HG03025 (cell line): Measurements from ENCODE around the gene SLC35E1.
"Not testable (repeated sequence)": the region's sequence is repeated elsewhere in the genome, so short reads cannot be mapped to it uniquely, and the experiment has no call there.

ENCODE experiments used
- ATAC-seq: cut with Tn5 transposase; IDR thresholded peaks from one replicate; pipeline ENCODE4 v1.9.1; 2021; ENCODE audit warnings: mild to moderate bottlenecking, moderate library complexity; ENCODE audit not compliant: unreplicated experiment, low FRiP score

Gene SLC35E1

GRCh38 chr19:16508546-16508945 is 63.7 kb downstream of the SLC35E1 start:
- ATAC-seq, result no peak

DNA sequence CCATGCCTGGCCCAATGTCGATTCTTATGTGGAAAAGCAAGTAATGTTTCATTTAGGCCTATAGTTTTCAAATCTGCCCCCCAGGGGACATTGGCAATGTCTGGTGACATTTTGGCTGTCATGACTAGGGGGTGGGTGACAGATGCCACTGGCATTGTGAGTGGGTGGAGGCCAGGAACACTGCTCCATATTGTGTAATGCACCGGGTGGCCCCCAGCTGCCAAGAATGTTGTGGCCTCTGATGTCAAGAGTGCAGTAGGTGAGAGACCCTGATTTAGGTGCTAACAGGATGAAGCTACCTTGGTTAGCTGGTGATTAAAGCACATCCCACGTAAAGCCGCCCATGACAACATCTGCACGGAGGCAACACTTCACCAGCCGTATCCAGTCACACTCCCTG is 65.3 kb downstream of the SLC35E1 start:
- no peak for ATAC-seq

GRCh38 chr19:16506161-16506560 is 66.1 kb downstream of the SLC35E1 start:
- not testable (repeated sequence) for ATAC-seq

- no peak for ATAC-seq
These were observed 67.9 kb downstream of the SLC35E1 start for GRCh38 chr19:16504271-16504670.
